GM06990 (cell line): ENCODE data around the gene CIAO2B.
"Not testable (repeated sequence)": the region's sequence is repeated elsewhere in the genome, so short reads cannot be mapped to it uniquely, and the experiment has no call there.

Source experiments
- DNase-seq: peaks from one replicate; pipeline ENCODE4 v3.0.0-alpha.2; 2011; ENCODE audit not compliant: insufficient read length; ENCODE audit errors: extremely low read depth
- H3K27me3 ChIP-seq: replicated peaks from 2 replicates; pipeline ENCODE4 v1.6.0; 2011; ENCODE audit warnings: low read length; ENCODE audit not compliant: control insufficient read depth, insufficient read depth
- H3K36me3 ChIP-seq: 2 replicates; pipeline ENCODE4 v1.5.1; 2011; ENCODE audit warnings: low read length; ENCODE audit not compliant: control insufficient read depth, insufficient read depth
- H3K4me3 ChIP-seq: replicated peaks from 2 replicates; pipeline ENCODE4 v1.5.1; 2011; ENCODE audit warnings: low read depth, mild to moderate bottlenecking, control low read depth, low read length
- CTCF ChIP-seq: IDR thresholded peaks from 2 replicates; pipeline ENCODE4 v1.5.1; 2011; ENCODE audit warnings: low read length, control low read depth, mild to moderate bottlenecking, inconsistent platforms; ENCODE audit not compliant: insufficient read depth, poor library complexity, severe bottlenecking

The CIAO2B gene

DNA sequence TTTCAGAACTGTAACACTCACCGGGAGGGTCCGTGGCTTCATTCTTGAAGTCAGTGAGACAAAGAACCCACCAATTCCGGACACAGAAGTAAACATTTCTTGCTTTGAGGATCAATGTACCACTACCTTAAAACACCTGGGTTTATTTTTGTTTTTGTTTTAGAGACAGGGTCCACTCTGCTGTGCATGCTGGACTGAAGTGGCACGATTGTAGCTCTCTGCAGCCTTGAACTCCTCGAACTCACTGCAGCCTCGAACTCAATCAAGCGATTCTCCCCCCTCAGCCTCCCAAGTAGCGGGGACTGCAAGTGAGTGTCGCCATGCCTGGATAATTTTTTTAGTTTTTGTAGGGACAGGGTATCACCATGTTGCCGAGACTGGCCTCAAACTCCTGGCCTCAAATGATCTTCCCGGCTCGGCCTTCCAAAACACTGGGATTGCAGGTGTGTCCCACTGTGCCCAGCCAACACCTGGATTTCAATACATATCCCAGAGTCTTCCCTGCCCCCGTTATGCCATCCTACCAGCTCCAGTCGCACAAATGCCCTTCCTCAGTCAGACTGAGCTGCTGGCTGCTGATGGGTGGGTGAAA is 41.2 kb upstream of the CIAO2B start:
- no peak for DNase-seq
- Histone ChIP-seq H3K4me3 (no peak overlapping the region), H3K36me3 (no peaks in the 10 kb centered on the region), H3K27me3 (no peaks in the 10 kb centered on the region)
- TF ChIP-seq CTCF: no peak

DNA sequence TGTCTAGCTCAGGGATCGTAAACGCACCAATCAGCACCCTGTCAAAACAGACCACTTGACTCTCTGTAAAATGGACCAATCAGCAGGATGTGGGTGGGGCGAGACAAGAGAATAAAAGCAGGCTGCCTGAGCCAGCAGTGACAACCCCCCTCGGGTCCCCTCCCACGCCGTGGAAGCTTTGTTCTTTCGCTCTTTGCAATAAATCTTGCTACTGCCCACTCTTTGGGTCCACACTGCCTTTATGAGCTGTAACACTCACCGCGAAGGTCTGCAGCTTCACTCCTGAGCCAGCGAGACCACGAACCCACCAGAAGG is 40.7 kb upstream of the CIAO2B start:
- not testable (repeated sequence) for H3K4me3 ChIP-seq, H3K27me3 ChIP-seq, DNase-seq, H3K36me3 ChIP-seq

- H3K36me3 ChIP-seq, H3K4me3 ChIP-seq, DNase-seq, H3K27me3 ChIP-seq: not testable (repeated sequence)
Observed at GRCh38 chr16:66974156-66974931, 40.1 kb upstream of the CIAO2B start.

DNA sequence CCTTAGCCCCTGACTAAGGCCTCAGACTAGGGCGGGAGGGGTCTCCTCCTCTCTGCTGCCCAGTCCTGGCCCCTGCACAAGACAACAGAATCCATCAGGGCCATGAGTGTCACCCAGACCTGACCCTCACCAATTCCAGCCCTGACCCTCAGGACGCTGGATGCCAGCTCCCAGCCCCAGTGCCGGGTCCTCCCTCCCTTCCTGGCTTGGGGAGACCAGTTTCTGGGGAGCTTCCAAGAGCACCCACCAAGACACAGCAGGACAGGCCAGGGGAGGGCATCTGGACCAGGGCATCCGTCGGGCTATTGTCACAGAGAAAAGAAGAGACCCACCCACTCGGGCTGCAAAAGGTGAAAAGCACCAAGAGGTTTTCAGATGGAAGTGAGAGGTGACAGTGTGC is 39.5 kb upstream of the CIAO2B start:
- TF ChIP-seq CTCF: no peak
- no peak for DNase-seq
- no peak overlapping the region for H3K4me3 ChIP-seq
- no peaks in the 10 kb centered on the region for H3K27me3 ChIP-seq
- H3K36me3 ChIP-seq: no peaks in the 10 kb centered on the region

- Histone ChIP-seq H3K4me3 (no peak overlapping the region), H3K36me3 (no peaks in the 10 kb centered on the region), H3K27me3 (no peaks in the 10 kb centered on the region)
- no peak for DNase-seq
- TF ChIP-seq CTCF: no peak
Observed at GRCh38 chr16:66972983-66973382, 38.8 kb upstream of the CIAO2B start.

GRCh38 chr16:66970775-66971720 is 36.8 kb upstream of the CIAO2B start:
- H3K27me3 ChIP-seq: no peaks in the 10 kb centered on the region
- H3K36me3 ChIP-seq: no peaks in the 10 kb centered on the region; the same call in 1 of the 2 replicates
- H3K4me3 ChIP-seq: no peak overlapping the region
- no peak for TF ChIP-seq CTCF
- DNase-seq: no peak
